Measurements from ENCODE around the gene IWS1.
A peak's percentile ranks its signal among the peaks of the same experiment; 100 is the strongest.
"Not testable (repeated sequence)": the region's sequence is repeated elsewhere in the genome, so short reads cannot be mapped to it uniquely, and the experiment has no call there.

IWS1 gene

GRCh38 chr2:127527001-127527804 is 914 bp upstream of the IWS1 start:
- peak; percentile 51 for DNase-seq

GRCh38 chr2:127525691-127526131 is 578 bp downstream of the IWS1 start:
- peak; percentile 21 for DNase-seq

GRCh38 chr2:127524198-127524834 is 2.0 kb downstream of the IWS1 start:
- not testable (repeated sequence) for DNase-seq

GRCh38 chr2:127523269-127523939 is 2.9 kb downstream of the IWS1 start:
- DNase-seq: peak; percentile 56

DNA sequence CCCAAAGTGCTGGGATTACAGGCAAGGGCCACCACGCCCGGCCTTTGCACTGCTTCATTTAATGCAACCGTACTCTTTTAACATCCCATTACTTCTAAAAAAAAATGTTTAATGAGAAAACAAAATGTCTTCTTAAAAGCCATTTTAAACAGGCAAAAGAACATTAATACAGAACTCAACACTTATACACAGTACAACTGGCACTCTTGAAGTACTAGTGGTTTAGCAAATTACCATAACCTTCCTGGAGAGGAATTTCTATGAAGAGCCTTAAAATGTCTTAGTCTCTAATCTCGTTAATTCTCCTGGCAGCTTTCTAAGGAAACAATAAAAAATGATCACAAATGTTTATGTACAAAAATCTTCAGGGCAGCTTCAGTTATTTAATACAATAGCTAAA is 5.9 kb downstream of the IWS1 start:
- no peak for DNase-seq

DNA sequence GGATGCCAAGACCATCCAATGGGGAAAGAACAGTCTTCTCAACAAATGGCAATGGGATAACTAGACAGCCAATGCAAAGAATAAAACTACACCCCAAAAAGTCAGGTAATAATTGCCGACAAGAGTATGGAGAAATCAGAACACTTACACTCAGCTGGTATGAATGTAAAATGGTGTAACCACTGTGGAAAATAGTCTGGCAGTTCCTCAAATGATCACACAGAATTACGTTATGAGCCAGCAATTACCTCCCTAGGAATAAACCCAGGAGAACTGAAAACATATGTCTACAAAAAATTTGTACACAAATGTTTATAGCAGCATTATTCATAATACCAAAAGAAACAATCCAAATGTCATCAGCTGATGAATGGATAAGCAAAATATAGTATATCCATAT is 8.8 kb downstream of the IWS1 start:
- DNase-seq: no peak

DNA sequence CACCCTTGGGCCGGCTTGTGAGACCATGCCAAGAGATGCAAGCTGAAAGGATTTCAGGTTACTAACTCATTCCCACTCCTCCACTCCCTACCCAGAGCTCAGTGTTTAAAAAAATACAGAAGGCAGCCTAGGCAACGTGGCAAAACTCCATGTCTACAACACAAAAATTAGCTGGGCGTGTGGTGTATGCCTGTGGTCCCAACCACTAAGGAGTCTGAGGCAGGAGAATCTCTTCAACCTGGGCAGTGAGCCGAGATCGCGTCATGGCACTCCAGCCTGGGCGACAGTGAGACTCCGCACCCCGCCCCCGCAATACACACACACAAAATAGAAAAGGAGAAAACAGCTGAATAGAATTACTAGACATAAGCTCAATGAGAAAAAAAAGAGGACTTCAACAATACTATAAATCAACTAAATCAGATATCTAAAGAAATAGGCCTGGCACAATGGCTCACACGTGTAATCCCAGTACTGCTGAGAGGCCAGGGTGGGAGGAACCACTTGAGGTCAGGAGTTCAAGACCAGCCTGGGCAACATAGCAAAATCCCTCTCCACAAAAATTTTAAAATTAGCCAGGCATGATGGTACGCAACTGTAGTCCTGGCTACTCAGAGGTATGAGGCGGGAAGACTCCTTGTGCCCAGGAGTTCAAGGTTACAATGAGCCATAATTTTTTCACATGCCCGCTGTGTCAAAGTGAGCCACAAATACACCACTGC is 10.1 kb downstream of the IWS1 start:
- DNase-seq: no peak

DNA sequence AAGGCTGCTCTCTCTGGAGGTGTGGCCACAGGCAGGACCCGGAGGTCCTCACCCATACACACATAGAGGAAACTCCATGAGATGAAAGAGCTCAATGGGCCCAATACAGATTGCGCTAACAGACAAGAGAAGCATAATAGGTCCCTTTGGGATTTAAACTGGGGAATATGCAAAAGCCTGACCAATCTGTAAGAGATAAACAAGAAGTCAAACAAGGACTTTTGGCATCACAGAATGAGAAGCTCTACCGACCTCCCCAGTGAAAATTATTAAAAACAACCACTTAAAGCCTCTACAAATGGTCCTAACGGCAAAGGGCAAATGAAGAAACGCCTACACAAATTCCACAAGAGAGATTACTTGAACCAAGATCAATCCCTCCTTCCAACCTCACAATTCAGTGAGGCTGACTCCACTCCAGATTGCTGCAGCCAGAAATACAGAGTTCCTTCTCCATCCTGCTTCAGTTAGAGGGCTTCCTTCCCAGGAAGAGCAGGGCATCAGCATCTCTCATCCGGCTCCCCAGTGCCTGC is 10.8 kb downstream of the IWS1 start:
- DNase-seq: no peak

DNA sequence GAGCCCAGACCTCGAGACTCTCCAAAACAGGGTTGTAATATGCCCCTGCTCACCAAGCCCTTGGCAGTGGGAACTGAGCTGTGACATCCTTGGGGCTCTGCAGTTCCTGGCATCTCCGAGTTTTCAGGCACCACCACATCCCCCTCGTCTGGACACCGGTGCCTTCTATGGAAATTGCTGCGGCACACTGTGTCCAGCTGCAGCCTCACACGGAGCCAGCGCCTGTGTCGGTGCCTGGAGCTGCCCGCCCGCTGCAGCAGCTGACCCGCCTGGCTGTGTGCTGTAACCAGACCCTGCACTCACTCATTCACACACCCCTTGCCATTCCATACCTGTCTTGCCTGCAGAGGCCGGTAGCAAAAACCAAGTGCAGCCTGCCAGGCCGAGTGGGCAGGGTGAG is 11.8 kb downstream of the IWS1 start:
- DNase-seq: no peak

DNA sequence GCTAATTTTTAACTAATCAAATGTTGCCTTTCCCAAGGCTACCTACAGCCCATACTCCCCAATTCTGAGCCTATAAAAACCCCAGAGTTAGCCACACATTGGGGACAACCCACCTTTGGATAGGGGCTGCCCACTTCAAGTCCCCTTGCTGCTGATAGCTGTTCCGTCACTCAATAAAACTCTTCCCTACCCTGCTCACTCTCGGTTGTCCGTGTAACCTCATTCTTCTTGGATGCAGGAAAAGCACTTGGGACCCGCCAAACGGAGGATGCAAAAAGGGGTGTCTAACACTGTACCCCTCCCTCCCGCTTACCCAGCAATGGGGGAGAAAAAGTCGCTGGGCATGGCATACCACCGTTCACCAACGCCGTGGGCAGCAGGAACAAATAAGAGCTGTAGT is 12.2 kb downstream of the IWS1 start:
- no peak for DNase-seq

DNA sequence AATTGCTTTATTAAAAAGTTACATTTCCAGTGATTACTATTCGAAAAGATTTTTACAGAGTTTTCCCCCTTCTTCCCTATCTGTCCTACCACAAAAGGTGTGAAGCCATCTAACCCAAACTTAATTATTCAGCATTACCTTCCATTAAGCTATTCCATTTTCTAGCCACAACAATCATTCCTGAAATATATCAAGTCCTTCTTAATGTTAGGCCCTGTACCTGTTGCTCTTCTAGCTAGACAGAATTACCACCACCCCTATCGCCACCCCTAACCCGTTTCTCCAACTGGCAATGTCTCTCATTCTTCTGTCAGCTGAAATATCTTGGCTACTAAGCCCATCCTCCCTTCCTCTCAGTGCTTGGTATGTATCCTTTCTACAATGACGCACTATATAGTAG is 13.9 kb downstream of the IWS1 start:
- no peak for DNase-seq

- DNase-seq: no peak
These were observed 14.4 kb downstream of the IWS1 start for GRCh38 chr2:127511917-127512316.

- no peak for DNase-seq
These were observed 15.1 kb downstream of the IWS1 start for GRCh38 chr2:127511090-127511695.

DNA sequence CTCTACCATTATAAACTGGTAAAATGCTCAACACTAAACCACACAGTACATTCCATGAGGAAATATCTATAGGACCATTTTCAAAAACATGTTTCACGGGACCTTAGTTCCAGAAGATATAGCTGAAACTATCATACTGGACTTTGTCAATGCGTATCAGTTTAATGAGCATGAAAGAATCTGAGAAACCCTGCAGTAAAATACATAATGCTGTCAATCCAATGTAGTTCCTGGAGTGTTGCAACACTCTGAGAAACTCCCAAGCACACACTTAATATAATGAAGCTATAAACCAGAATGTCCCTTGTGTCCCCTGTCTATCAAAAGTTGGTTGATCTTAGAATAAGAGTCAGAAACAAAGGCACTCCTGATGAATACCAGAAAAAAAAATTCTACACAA is 16.2 kb downstream of the IWS1 start:
- no peak for DNase-seq

GRCh38 chr2:127508631-127509034 is 17.7 kb downstream of the IWS1 start:
- DNase-seq: no peak

- no peak for DNase-seq
These were observed 18.2 kb downstream of the IWS1 start for GRCh38 chr2:127508023-127508630.

- no peak for DNase-seq
These were observed 19.8 kb downstream of the IWS1 start for GRCh38 chr2:127506510-127506909.

DNA sequence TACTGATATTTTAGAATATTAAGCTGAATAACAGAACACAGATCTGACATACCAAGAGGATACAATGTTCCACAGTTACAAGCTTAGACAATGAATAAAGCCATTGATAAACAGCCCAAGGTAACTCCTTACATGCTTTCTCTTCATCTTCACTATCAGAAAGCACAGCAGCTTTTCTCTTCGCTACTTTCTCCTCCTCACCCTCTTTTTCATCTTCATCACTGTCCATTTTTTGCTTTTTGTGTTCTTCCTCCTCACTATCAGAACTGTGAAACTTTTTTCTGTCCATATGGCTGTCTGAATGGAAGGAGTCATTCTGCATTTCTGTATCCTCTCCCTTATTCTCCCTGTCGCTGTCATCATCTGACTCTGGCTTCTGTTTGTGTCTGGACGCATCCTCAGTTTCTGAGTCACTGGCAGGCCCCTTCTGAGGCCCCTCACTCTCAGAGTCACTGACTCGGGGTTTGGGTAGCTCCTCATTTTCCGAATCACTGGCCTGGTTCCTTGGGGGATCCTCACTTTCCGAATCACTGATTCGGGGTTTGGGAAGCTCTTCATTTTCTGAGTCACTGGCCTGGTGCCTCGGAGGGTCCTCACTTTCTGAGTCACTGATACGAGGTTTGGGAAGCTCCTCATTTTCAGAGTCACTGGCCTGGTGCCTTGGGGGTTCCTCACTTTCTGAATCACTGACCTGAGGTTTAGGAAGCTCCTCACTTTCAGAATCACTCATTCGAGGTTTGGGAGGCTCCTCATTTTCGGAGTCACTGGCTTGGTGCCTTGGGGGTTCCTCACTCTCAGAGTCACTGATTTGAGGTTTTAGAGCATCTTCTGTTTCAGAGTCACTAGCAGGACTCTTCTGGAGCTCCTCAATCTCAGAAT is 21.5 kb downstream of the IWS1 start:
- peak; percentile 45 for DNase-seq

DNA sequence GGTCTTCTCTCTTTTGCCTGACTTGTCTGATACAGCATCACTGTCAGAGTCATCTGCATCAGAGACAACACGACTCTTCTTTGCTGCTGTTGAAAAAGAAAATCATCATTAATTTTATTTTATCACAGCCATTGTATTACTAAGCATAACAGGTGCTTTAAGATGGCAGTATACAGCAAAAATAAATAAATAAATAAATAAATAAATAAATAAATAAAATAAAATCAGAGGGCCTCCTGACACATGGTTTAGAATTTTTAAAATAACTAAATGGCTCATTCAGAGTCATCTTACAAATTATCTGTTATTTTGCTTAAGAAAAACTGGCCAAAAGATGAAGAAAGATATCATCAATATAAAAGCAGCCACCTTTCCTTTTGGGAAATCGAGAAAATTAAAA is 22.8 kb downstream of the IWS1 start:
- no peak for DNase-seq

GRCh38 chr2:127498386-127498785 is 27.9 kb downstream of the IWS1 start:
- no peak for DNase-seq

- no peak for DNase-seq
These were observed 36.0 kb downstream of the IWS1 start for GRCh38 chr2:127490283-127490682.

Measured in activated CD4-positive, alpha-beta T cell treated with anti-CD3 and anti-CD28 coated beads, Interleukin-2, amount 50 U/mL, for 16 hours (primary cell).